DOHH2 (cell line): ENCODE results near the gene RGR.
"Not testable (repeated sequence)": the region's sequence is repeated elsewhere in the genome, so short reads cannot be mapped to it uniquely, and the experiment has no call there.

Experiments used
- H3F3A ChIP-seq: fragments of 200-600 bp; sonication (generic), shearing (Covaris generic); 2 replicates; pipeline ENCODE4 v1.6.0; 2016; ENCODE audit warnings: antibody characterized with exemption, mild to moderate bottlenecking; ENCODE audit not compliant: control insufficient read depth, insufficient read depth
- H3K27ac ChIP-seq: fragments of 200-600 bp; sonication (generic); 2 replicates; pipeline ENCODE4 v1.5.1; 2014; ENCODE audit warnings: low read depth, mild to moderate bottlenecking, low read length, moderate library complexity
- H3K27me3 ChIP-seq: fragments of 200-600 bp; sonication (generic); 2 replicates; pipeline ENCODE4 v1.6.1; 2014; ENCODE audit warnings: mild to moderate bottlenecking, low read length, mixed read lengths; ENCODE audit not compliant: control insufficient read depth
- H3K36me3 ChIP-seq: fragments of 200-600 bp; sonication (generic); 2 replicates; pipeline ENCODE4 v1.6.1; 2014; ENCODE audit warnings: mild to moderate bottlenecking, low read length, moderate library complexity, mixed read lengths; ENCODE audit not compliant: control insufficient read depth
- H3K4me1 ChIP-seq: fragments of 200-600 bp; sonication (generic); 2 replicates; pipeline ENCODE4 v1.6.1; 2014; ENCODE audit warnings: mild to moderate bottlenecking, low read length, mixed read lengths; ENCODE audit not compliant: control insufficient read depth
- H3K4me2 ChIP-seq: fragments of 200-600 bp; sonication (generic); 2 replicates; pipeline ENCODE4 v1.6.0; 2014; ENCODE audit warnings: mild to moderate bottlenecking, low read length, moderate library complexity
- H3K4me3 ChIP-seq: fragments of 200-600 bp; sonication (generic); 2 replicates; pipeline ENCODE4 v1.5.1; 2014; ENCODE audit warnings: mild to moderate bottlenecking, low read length, mixed read lengths
- H3K79me2 ChIP-seq: fragments of 200-600 bp; sonication (generic); 2 replicates; pipeline ENCODE4 v1.6.1; 2014; ENCODE audit warnings: mild to moderate bottlenecking, low read length, mixed read lengths; ENCODE audit not compliant: control insufficient read depth
- H3K9me2 ChIP-seq: fragments of 200-600 bp; sonication (generic); replicated peaks from 2 replicates; pipeline ENCODE4 v1.6.1; 2014; ENCODE audit warnings: mild to moderate bottlenecking, low read length, mixed read lengths; ENCODE audit not compliant: control insufficient read depth
- H3K9me3 ChIP-seq: fragments of 200-600 bp; sonication (generic); 2 replicates; pipeline ENCODE4 v1.6.1; 2014; ENCODE audit warnings: antibody characterized with exemption, low read length, mixed read lengths; ENCODE audit not compliant: control insufficient read depth, insufficient read depth
- H4K20me1 ChIP-seq: fragments of 200-600 bp; sonication (generic); 2 replicates; pipeline ENCODE4 v1.6.0; 2014; ENCODE audit warnings: low read depth, mild to moderate bottlenecking, antibody characterized with exemption, low read length, moderate library complexity; ENCODE audit not compliant: control insufficient read depth, insufficient read depth
- CTCF ChIP-seq: fragments of 200-600 bp; sonication (generic); IDR thresholded peaks from one replicate; pipeline ENCODE4 v1.5.1; 2014; ENCODE audit warnings: antibody characterized with exemption, mild to moderate bottlenecking, low read depth, low read length; ENCODE audit not compliant: poor library complexity, severe bottlenecking
- EZH2phosphoT487 ChIP-seq: fragments of 200-600 bp; sonication (generic); IDR thresholded peaks from 2 replicates; pipeline ENCODE4 v1.6.1; 2017; ENCODE audit warnings: borderline replicate concordance, mild to moderate bottlenecking, antibody characterized with exemption, low read length, moderate library complexity, mixed read lengths

The RGR gene

GRCh38 chr10:84269162-84269561, 24.3 kb downstream of the RGR start:
- TF ChIP-seq EZH2phosphoT487 = no peak
- no peak for TF ChIP-seq CTCF
- no peaks in the 10 kb centered on the region for H3K9me2 ChIP-seq
- no peaks in the 10 kb centered on the region for H3K9me3 ChIP-seq
- H3K4me1 ChIP-seq = no peaks in the 10 kb centered on the region
- H3K4me2 ChIP-seq = no peak overlapping the region
- no peaks in the 10 kb centered on the region for H4K20me1 ChIP-seq
- no peaks in the 10 kb centered on the region for H3F3A ChIP-seq
- peaks cover 15% of the 10 kb centered on the region for H3K27me3 ChIP-seq
- H3K36me3 ChIP-seq = no peaks in the 10 kb centered on the region
- no peaks in the 10 kb centered on the region for H3K79me2 ChIP-seq
- no peak overlapping the region for H3K27ac ChIP-seq
- no peak overlapping the region for H3K4me3 ChIP-seq

GRCh38 chr10:84269773-84270172, 24.9 kb downstream of the RGR start:
- TF ChIP-seq CTCF (no peak), EZH2phosphoT487 (no peak)
- Histone ChIP-seq H3K9me3 (no peaks in the 10 kb centered on the region), H3K9me2 (no peaks in the 10 kb centered on the region), H3K27me3 (peaks cover 13% of the 10 kb centered on the region), H3K36me3 (no peaks in the 10 kb centered on the region), H3K4me3 (no peak overlapping the region), H3K4me2 (no peak overlapping the region), H3K79me2 (no peaks in the 10 kb centered on the region), H3K27ac (no peak overlapping the region), H3F3A (no peaks in the 10 kb centered on the region), H3K4me1 (no peaks in the 10 kb centered on the region), H4K20me1 (no peaks in the 10 kb centered on the region)

- Histone ChIP-seq H3K4me1 (no peaks in the 10 kb centered on the region), H3K4me3 (no peak overlapping the region), H3K36me3 (no peaks in the 10 kb centered on the region), H3K79me2 (no peaks in the 10 kb centered on the region), H3F3A (no peaks in the 10 kb centered on the region), H3K4me2 (no peak overlapping the region), H3K9me3 (no peaks in the 10 kb centered on the region), H3K27ac (no peak overlapping the region), H3K27me3 (peaks cover 15% of the 10 kb centered on the region), H4K20me1 (no peaks in the 10 kb centered on the region), H3K9me2 (no peaks in the 10 kb centered on the region)
- TF ChIP-seq CTCF = no peak
- no peak for TF ChIP-seq EZH2phosphoT487
These were observed 25.9 kb downstream of the RGR start for GRCh38 chr10:84270708-84271107.

- H3K9me3 ChIP-seq, H3K4me2 ChIP-seq: not testable (repeated sequence)
These were observed 35.1 kb downstream of the RGR start for GRCh38 chr10:84279876-84280475.

More at GRCh38 chr10:84279876-84280475, 35.1 kb downstream of the RGR start:
- H3K79me2 ChIP-seq, H3F3A ChIP-seq, H4K20me1 ChIP-seq, H3K27ac ChIP-seq, H3K4me3 ChIP-seq, H3K27me3 ChIP-seq, H3K9me2 ChIP-seq, H3K4me1 ChIP-seq, H3K36me3 ChIP-seq: not testable (repeated sequence)
